Peyer's patch (tissue), 4 donors: Measurements from ENCODE around the gene NEK6.

Experiments used
- POLR2A ChIP-seq, 2 donors: fragments of 450-650 bp; IDR thresholded peaks; one replicate each; pipeline ENCODE4 v1.5.1; 2017; ENCODE audit warnings: antibody characterized with exemption in 2 of 2, mild to moderate bottlenecking in 2 of 2, moderate library complexity in 2 of 2
- TF ChIP-seq, protein P1 (sequence below), 6 experiments: fragments of 450-650 bp in 4 of 6; fragments of 200-600 bp in 2 of 6; sonication (generic) in 1 of 6; IDR thresholded peaks; one replicate each; pipeline ENCODE4 v1.5.1; 2017 to 2019; ENCODE audit warnings: antibody characterized with exemption in 6 of 6, mild to moderate bottlenecking in 3 of 6, moderate library complexity in 1 of 6

DNA sequence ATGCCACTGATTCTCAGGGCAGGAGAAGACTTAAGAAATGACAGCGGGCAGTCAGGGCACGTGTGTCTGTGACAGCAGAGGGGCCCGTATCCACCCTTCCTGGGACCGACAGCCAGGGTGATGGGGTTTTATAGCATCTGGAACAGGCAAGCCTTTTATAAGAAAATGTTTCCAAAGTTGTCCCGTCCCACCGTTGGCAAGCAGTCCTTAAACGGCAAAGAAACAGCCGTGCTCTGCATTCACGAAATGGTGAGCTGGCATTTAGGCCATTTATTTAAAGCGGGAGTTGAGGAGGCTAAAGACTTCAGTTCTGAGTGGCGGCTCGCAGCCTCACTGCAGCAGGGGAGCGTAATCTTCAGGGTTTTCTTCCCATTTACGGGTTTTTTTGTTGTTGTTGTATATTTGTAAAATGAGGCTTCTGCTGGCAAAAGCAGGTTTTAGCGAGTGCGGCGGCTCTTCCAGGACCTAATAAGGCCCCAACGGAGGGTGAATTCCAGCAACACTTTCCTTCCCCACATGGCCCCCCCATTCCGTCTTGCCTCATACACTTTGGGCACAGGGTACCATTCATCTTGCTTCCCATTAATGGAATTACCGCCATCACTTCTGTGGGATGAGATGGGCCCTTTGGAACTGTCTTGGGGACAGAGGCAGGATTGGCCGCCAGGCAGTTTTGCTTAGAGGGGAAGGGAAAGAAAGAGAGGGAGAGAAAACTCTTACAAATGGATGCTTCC lies 15.8 kb downstream of the NEK6 start:
- TF ChIP-seq, protein P1, sequence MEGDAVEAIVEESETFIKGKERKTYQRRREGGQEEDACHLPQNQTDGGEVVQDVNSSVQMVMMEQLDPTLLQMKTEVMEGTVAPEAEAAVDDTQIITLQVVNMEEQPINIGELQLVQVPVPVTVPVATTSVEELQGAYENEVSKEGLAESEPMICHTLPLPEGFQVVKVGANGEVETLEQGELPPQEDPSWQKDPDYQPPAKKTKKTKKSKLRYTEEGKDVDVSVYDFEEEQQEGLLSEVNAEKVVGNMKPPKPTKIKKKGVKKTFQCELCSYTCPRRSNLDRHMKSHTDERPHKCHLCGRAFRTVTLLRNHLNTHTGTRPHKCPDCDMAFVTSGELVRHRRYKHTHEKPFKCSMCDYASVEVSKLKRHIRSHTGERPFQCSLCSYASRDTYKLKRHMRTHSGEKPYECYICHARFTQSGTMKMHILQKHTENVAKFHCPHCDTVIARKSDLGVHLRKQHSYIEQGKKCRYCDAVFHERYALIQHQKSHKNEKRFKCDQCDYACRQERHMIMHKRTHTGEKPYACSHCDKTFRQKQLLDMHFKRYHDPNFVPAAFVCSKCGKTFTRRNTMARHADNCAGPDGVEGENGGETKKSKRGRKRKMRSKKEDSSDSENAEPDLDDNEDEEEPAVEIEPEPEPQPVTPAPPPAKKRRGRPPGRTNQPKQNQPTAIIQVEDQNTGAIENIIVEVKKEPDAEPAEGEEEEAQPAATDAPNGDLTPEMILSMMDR (IDR thresholded peaks at IDR 0.05), result no peak
- TF ChIP-seq POLR2A (IDR thresholded peaks at IDR 0.05), result no peak
